ENCODE results near the gene KLK8.

GRCh38 chr19:50972795-50973376, 28.5 kb downstream of the KLK8 start:
- no peak for TF ChIP-seq ZNF274 (IDR thresholded peaks at IDR 0.05; ENCODE audit: low read depth, low read length)
- TF ChIP-seq YY1 (IDR thresholded peaks at IDR 0.05; ENCODE audit: insufficient read depth, insufficient read length): no peak
- no peak for TF ChIP-seq SUZ12 (IDR thresholded peaks at IDR 0.05; ENCODE audit: extremely low read depth, insufficient read depth, insufficient read length)
